ENCODE measurements around the gene COCH. TPM values are rescaled to one million over a fixed set of nuclear protein-coding genes. Genes with fewer than 3 reads are reported as not detected.

COCH gene
- total RNA-seq, 1 experiment from 2014 or later, result 9.4 TPM

GRCh38 chr14:30874999-30875787, 834 bp downstream of the COCH start (continued):
- TF ChIP-seq, protein P1, sequence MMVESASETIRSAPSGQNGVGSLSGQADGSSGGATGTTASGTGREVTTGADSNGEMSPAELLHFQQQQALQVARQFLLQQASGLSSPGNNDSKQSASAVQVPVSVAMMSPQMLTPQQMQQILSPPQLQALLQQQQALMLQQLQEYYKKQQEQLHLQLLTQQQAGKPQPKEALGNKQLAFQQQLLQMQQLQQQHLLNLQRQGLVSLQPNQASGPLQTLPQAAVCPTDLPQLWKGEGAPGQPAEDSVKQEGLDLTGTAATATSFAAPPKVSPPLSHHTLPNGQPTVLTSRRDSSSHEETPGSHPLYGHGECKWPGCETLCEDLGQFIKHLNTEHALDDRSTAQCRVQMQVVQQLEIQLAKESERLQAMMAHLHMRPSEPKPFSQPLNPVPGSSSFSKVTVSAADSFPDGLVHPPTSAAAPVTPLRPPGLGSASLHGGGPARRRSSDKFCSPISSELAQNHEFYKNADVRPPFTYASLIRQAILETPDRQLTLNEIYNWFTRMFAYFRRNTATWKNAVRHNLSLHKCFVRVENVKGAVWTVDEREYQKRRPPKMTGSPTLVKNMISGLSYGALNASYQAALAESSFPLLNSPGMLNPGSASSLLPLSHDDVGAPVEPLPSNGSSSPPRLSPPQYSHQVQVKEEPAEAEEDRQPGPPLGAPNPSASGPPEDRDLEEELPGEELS (CRISPR knock-in tag; IDR thresholded peaks at IDR 0.05), result peak; percentile 91
- TF ChIP-seq IRF1 (CRISPR knock-in tag; IDR thresholded peaks at IDR 0.05) (peak; percentile 66; the same call in 1 of the 2 replicates), PREB (CRISPR knock-in tag; IDR thresholded peaks at IDR 0.05; ENCODE audit: borderline replicate concordance) (no peak), USF1 (CRISPR knock-in tag; IDR thresholded peaks at IDR 0.05) (peak; percentile 32; the same call in 1 of the 2 replicates), PRDM15 (CRISPR knock-in tag; IDR thresholded peaks at IDR 0.05) (0 out of 2 replicates have a peak, but pooled peaks have one; percentile 31), SMAD4 (CRISPR knock-in tag; IDR thresholded peaks at IDR 0.05) (peak; percentile 61; the same call in 1 of the 2 replicates), MYBL2 (CRISPR knock-in tag; IDR thresholded peaks at IDR 0.05) (peak; percentile 38; the same call in 1 of the 2 replicates), ZNF232 (CRISPR knock-in tag; IDR thresholded peaks at IDR 0.05) (no peak), ZNF416 (CRISPR knock-in tag; IDR thresholded peaks at IDR 0.05) (no peak), NFYB (CRISPR knock-in tag; conservative IDR thresholded peaks at IDR 0.05; ENCODE audit: low read depth) (0 out of 2 replicates have a peak, but pooled peaks have one; percentile 29), ARID4B (CRISPR knock-in tag; IDR thresholded peaks at IDR 0.05; ENCODE audit: borderline replicate concordance) (peak; percentile 68; the same call in 1 of the 2 replicates)
- TF ChIP-seq, protein P2, sequence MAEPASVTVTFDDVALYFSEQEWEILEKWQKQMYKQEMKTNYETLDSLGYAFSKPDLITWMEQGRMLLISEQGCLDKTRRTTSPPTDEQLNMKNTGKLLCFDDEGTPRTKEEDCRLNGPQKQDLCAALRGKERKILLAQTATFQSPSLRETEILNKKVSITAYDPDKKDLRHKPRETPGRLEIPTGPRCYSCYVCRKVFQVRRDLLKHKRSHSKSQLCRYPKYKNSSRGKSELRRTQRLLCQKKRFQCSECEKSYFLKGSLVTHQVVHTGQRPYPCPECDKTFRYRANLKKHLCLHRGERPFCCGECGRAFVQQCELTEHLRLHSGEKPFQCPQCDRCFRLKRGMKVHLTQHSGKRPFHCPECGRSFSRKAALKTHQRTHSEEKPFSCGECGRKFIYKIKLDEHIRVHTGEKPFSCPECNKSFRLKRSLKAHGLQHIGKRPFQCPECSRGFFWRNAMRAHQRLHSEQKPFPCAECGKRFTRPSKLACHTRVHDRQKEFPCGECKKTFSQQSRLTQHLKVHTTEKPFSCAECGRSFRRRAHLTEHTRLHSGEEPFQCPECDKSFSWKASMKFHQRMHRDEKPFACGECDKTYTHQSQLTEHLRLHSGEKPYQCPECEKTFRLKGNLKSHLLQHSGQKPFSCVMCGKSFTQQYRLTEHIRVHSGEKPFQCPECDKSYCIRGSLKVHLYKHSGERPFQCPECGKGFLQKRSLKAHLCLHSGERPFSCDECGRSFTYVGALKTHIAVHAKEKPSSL (CRISPR knock-in tag; conservative IDR thresholded peaks at IDR 0.05), result no peak

Data from WTC11 (cell line).